ENCODE measurements around the gene ADARB1. TPM values are rescaled to one million over a fixed set of nuclear protein-coding genes. Genes with fewer than 3 reads are reported as not detected.

Gene ADARB1
- total and polyA plus RNA-seq, 2 experiments from 2014 or later = 4.8 to 14.8 TPM

DNA sequence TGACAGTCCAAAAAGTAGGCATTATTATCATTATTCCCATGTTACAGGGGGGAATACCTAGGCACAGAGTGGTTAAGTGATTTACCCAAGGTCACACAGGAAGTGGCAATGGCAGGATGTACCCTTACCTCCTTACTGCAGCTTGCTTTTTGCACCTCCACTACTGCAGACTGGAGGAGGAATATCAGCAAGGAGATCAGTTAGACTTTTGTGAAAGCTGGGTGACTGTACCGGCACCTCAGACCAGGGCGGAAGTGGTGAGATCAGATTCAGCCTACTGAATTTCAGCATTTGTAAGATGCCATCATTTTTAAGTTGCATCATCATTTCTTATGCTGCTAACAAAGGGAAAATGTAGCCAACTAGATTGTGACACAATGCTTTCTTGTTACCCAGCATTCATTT, 4.5 kb downstream of the ADARB1 start:
- Mint-ChIP-seq H3K36me3 (ENCODE audit: low read depth) (peaks cover 3% of the 10 kb centered on the region; the same call in 1 of the 3 replicates), H3K9me3 (no peaks in the 10 kb centered on the region), H3K4me3 (no peak overlapping the region), H3K4me1 (peaks cover 12% of the 10 kb centered on the region), H3K27me3 (ENCODE audit: insufficient read depth, low read depth, poor library complexity) (peaks cover 25% of the 10 kb centered on the region), H3K27ac (no peak overlapping the region)
- ATAC-seq = no peak
- Histone ChIP-seq H3K4me3 (no peak overlapping the region), H3K79me2 (replicated peaks; ENCODE audit: insufficient read depth) (peaks cover 23% of the 10 kb centered on the region), H3K27me3 (ENCODE audit: insufficient read depth) (peaks cover 22% of the 10 kb centered on the region), H4K20me1 (replicated peaks; ENCODE audit: insufficient read depth) (peaks cover 21% of the 10 kb centered on the region), H3K4me1 (ENCODE audit: insufficient read depth) (peaks cover 7% of the 10 kb centered on the region; the same call in 1 of the 2 replicates), H3K4me2 (no peak overlapping the region), H3K9me2 (ENCODE audit: insufficient read depth) (no peaks in the 10 kb centered on the region), H3K27ac (ENCODE audit: low read depth) (no peak overlapping the region), H3K36me3 (ENCODE audit: insufficient read depth) (no peaks in the 10 kb centered on the region), H3F3A (replicated peaks; ENCODE audit: low read depth) (0 out of 2 replicates have a peak, but pooled peaks cover 6% of the 10 kb centered on the region), H2AFZ (no peak overlapping the region)
- DNase-seq (ENCODE audit: low spot score) = no peak
- TF ChIP-seq REST (IDR thresholded peaks at IDR 0.05; ENCODE audit: unreplicated experiment) (no peak), ZNF114 (CRISPR knock-in tag; IDR thresholded peaks at IDR 0.05) (no peak), CREB1 (CRISPR knock-in tag; IDR thresholded peaks at IDR 0.05; ENCODE audit: low read depth) (no peak), NANOG (IDR thresholded peaks at IDR 0.05; ENCODE audit: borderline replicate concordance) (no peak), EZH2 (IDR thresholded peaks at IDR 0.05; ENCODE audit: low read depth, unreplicated experiment) (no peak), ETS1 (IDR thresholded peaks at IDR 0.05) (no peak), STAT1 (IDR thresholded peaks at IDR 0.05; ENCODE audit: unreplicated experiment) (no peak), JUNB (IDR thresholded peaks at IDR 0.05; ENCODE audit: unreplicated experiment) (no peak), POLR2AphosphoS5 (IDR thresholded peaks at IDR 0.05; ENCODE audit: low read depth) (no peak)

DNA sequence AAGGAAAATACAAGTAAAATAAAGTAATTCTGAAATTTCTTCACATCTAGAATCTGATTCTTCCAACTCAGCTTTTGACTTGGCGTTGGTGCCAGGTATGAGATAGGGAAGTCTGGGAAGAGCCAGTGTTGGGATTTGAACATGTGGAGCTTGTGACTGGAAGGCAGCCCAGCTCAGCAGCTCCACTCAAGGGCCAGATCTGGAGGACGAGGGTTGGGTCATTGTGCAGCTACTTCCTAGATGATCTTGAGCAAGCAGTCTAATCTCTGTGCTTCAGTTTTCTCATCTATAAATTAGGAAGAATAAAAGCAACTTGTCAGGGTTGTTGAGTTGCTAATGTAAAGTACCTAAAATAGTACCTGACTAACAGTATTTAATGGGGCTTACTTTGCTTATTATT, 5.0 kb downstream of the ADARB1 start:
- Histone ChIP-seq H2AFZ (no peak overlapping the region), H3K27ac (ENCODE audit: low read depth) (no peak overlapping the region), H3K4me2 (no peak overlapping the region), H4K20me1 (replicated peaks; ENCODE audit: insufficient read depth) (peaks cover 21% of the 10 kb centered on the region), H3K27me3 (ENCODE audit: insufficient read depth) (peaks cover 22% of the 10 kb centered on the region), H3K4me3 (no peak overlapping the region), H3K79me2 (replicated peaks; ENCODE audit: insufficient read depth) (peaks cover 23% of the 10 kb centered on the region), H3K4me1 (ENCODE audit: insufficient read depth) (peaks cover 7% of the 10 kb centered on the region; the same call in 1 of the 2 replicates), H3K36me3 (ENCODE audit: insufficient read depth) (no peaks in the 10 kb centered on the region), H3F3A (replicated peaks; ENCODE audit: low read depth) (0 out of 2 replicates have a peak, but pooled peaks cover 6% of the 10 kb centered on the region), H3K9me2 (ENCODE audit: insufficient read depth) (no peaks in the 10 kb centered on the region)
- no peaks in the 10 kb centered on the region for H3K9me3 Mint-ChIP-seq
- DNase-seq (ENCODE audit: low spot score) = no peak
- H3K36me3 Mint-ChIP-seq (ENCODE audit: low read depth) = peaks cover 3% of the 10 kb centered on the region; the same call in 1 of the 3 replicates
- no peak for TF ChIP-seq NANOG (IDR thresholded peaks at IDR 0.05; ENCODE audit: borderline replicate concordance)
- TF ChIP-seq ETS1 (IDR thresholded peaks at IDR 0.05) = no peak
- no peak for TF ChIP-seq REST (IDR thresholded peaks at IDR 0.05; ENCODE audit: unreplicated experiment)
- TF ChIP-seq ZNF331 (CRISPR knock-in tag; IDR thresholded peaks at IDR 0.05; ENCODE audit: low read depth) = no peak
- no peak for TF ChIP-seq EZH2phosphoT487 (IDR thresholded peaks at IDR 0.05; ENCODE audit: unreplicated experiment)
- TF ChIP-seq CREB1 (CRISPR knock-in tag; IDR thresholded peaks at IDR 0.05; ENCODE audit: low read depth) = no peak
- TF ChIP-seq ZNF114 (CRISPR knock-in tag; IDR thresholded peaks at IDR 0.05) = no peak
- H3K4me1 Mint-ChIP-seq = peaks cover 12% of the 10 kb centered on the region
- peaks cover 25% of the 10 kb centered on the region for H3K27me3 Mint-ChIP-seq (ENCODE audit: insufficient read depth, low read depth, poor library complexity)
- no peak overlapping the region for H3K4me3 Mint-ChIP-seq
- H3K27ac Mint-ChIP-seq = no peak overlapping the region
- ATAC-seq = no peak
